PC-9 (cell line): Measurements from ENCODE around the gene EGFR. TPM values are rescaled to one million over a fixed set of nuclear protein-coding genes. Genes with fewer than 3 reads are reported as not detected.

ENCODE experiments used
- BruUV-seq: library from RNA; stranded (reverse); fragments of 400-500 nt; replicated peaks from 2 replicates; lab custom pipeline; 2021; lab: Mats Ljungman, UMichigan
- CTCF ChIA-PET: fragments of 300-600 bp; sonication (Branson Sonifier 250); formaldehyde crosslinking; loops from one replicate; lab custom pipeline; 2022; ENCODE audit warnings: antibody characterized with exemption; lab: Charles Lee
- POLR2A ChIA-PET: fragments of 300-600 bp; sonication (Branson Sonifier 250); formaldehyde crosslinking; loops from one replicate; lab custom pipeline; 2022; ENCODE audit warnings: antibody characterized with exemption; ENCODE audit not compliant: unreplicated experiment; lab: Charles Lee
- DNase-seq, 2 experiments: peaks; one replicate each; pipeline versions ENCODE4 v3.0.0 to v3.0.0-alpha.2; 2015 to 2022; ENCODE audit warnings: mixed read lengths in 1 of 2
- H2AFZ ChIP-seq: fragments of 200-600 bp; sonication (generic); 2 replicates; pipeline ENCODE4 v1.8.1; 2017; ENCODE audit warnings: antibody characterized with exemption
- H3F3A ChIP-seq: fragments of 200-600 bp; sonication (generic); 2 replicates; pipeline ENCODE4 v1.8.1; 2017; ENCODE audit warnings: antibody characterized with exemption, mild to moderate bottlenecking, low read depth; ENCODE audit not compliant: insufficient read depth
- H3K27ac ChIP-seq: fragments of 200-600 bp; sonication (generic); 2 replicates; pipeline ENCODE4 v1.6.1; 2016; ENCODE audit warnings: mixed run types
- H3K27me3 ChIP-seq: fragments of 200-600 bp; sonication (generic); 2 replicates; pipeline ENCODE4 v1.6.1; 2016; ENCODE audit warnings: low read depth, mixed run types; ENCODE audit not compliant: insufficient read depth
- H3K36me3 ChIP-seq: fragments of 200-600 bp; sonication (generic); 2 replicates; pipeline ENCODE4 v1.6.1; 2016; ENCODE audit warnings: low read depth, mixed run types
- H3K4me1 ChIP-seq: fragments of 200-600 bp; sonication (generic); replicated peaks from 2 replicates; pipeline ENCODE4 v1.6.1; 2016; ENCODE audit warnings: mixed run types; ENCODE audit not compliant: insufficient read depth
- H3K4me2 ChIP-seq: fragments of 200-600 bp; sonication (generic); 2 replicates; pipeline ENCODE4 v1.6.1; 2017; ENCODE audit warnings: mixed run types
- H3K4me3 ChIP-seq: fragments of 200-600 bp; sonication (generic); 2 replicates; pipeline ENCODE4 v1.6.1; 2016; ENCODE audit warnings: mixed run types
- H3K79me2 ChIP-seq: fragments of 200-600 bp; sonication (generic); 2 replicates; pipeline ENCODE4 v1.6.1; 2017; ENCODE audit warnings: low read depth, mixed run types
- H3K9me2 ChIP-seq: fragments of 200-600 bp; sonication (generic); 2 replicates; pipeline ENCODE4 v1.8.1; 2017; ENCODE audit warnings: mild to moderate bottlenecking; ENCODE audit not compliant: insufficient read depth
- H3K9me3 ChIP-seq: fragments of 200-600 bp; sonication (generic); 2 replicates; pipeline ENCODE4 v1.8.1; 2016; ENCODE audit warnings: low read depth; ENCODE audit not compliant: insufficient read depth
- H4K20me1 ChIP-seq: fragments of 200-600 bp; sonication (generic); 2 replicates; pipeline ENCODE4 v1.8.1; 2017; ENCODE audit not compliant: insufficient read depth
- CTCF ChIP-seq: fragments of 200-600 bp; sonication (generic); conservative IDR thresholded peaks from 2 replicates; pipeline ENCODE4 v1.6.1; 2017; ENCODE audit warnings: mixed run types, antibody characterized with exemption, mild to moderate bottlenecking, moderate library complexity
- EZH2 ChIP-seq: fragments of 200-600 bp; sonication (generic); IDR thresholded peaks from 2 replicates; pipeline ENCODE4 v1.8.0; 2017; ENCODE audit warnings: antibody characterized with exemption, low read depth
- intact Hi-C: fragments of 100-400 bp; cut with micrococcal nuclease; formaldehyde crosslinking; loops from one replicate; pipeline ENCODE4 v1.10.0; 2022; ENCODE audit not compliant: unreplicated experiment
- total RNA-seq: library from RNA; stranded (reverse); gene quantifications from 2 replicates; pipeline ENCODE4 v1.2.3, GENCODE V29; 2021

The EGFR gene
- total RNA-seq, 1 experiment from 2014 or later: 342 TPM

- intact Hi-C loops: no loop called here
- Histone ChIP-seq H3K36me3 (peaks cover 59% of the 10 kb centered on the region), H3K79me2 (peaks cover 91% of the 10 kb centered on the region), H3F3A (peaks cover 90% of the 10 kb centered on the region), H3K27me3 (no peaks in the 10 kb centered on the region), H3K9me3 (peaks cover 7% of the 10 kb centered on the region; the same call in 1 of the 2 replicates), H3K4me1 (peaks cover 53% of the 10 kb centered on the region), H3K9me2 (no peaks in the 10 kb centered on the region; the same call in 1 of the 2 replicates), H2AFZ (no peak overlapping the region), H3K4me3 (no peak overlapping the region), H4K20me1 (no peaks in the 10 kb centered on the region), H3K4me2 (no peak overlapping the region), H3K27ac (peak overlapping the region; percentile 92)
- DNase-seq: no peak
- ChIA-PET POLR2A (no interaction called here), CTCF (no interaction called here)
- no TSS peak for BruUV-seq
- TF ChIP-seq CTCF (no peak), EZH2 (no peak)
These were observed 116.6 kb downstream of the EGFR start for GRCh38 chr7:55135462-55135861.

DNA sequence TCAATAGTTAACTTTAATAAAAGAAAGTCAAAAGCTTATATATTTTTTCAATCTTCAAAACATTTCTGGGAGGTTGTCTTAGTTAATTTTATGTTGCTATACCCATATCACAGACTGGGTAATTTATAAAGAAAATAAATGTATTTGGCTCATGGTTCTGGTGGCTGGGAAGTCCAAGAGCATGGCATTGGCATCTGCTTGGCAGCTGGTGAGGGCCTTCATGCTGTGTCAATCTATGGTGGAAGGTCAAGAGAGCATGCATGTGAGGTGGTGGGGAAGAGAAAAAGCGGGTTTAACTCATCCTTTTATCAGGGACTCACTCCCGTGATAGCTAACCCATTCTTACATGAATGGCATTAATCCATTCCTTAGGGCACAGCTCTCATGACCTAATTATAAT is 119.8 kb downstream of the EGFR start:
- no peaks in the 10 kb centered on the region for H3K27me3 ChIP-seq
- H3K36me3 ChIP-seq: peaks cover 90% of the 10 kb centered on the region
- H3K9me3 ChIP-seq: peaks cover 7% of the 10 kb centered on the region; the same call in 1 of the 2 replicates
- H3F3A ChIP-seq: peaks cover 87% of the 10 kb centered on the region
- H3K9me2 ChIP-seq: no peaks in the 10 kb centered on the region; the same call in 1 of the 2 replicates
- H4K20me1 ChIP-seq: no peaks in the 10 kb centered on the region
- H3K4me1 ChIP-seq: peaks cover 24% of the 10 kb centered on the region
- TF ChIP-seq CTCF: no peak
- ChIA-PET CTCF (no interaction called here), POLR2A (no interaction called here)
- no peak for DNase-seq
- 0 out of 2 replicates have a peak overlapping the region, but pooled peaks have one; percentile 1 for H3K27ac ChIP-seq
- no peak overlapping the region for H3K4me3 ChIP-seq
- H3K79me2 ChIP-seq: peaks cover 99% of the 10 kb centered on the region
- H3K4me2 ChIP-seq: no peak overlapping the region
- no TSS peak for BruUV-seq
- intact Hi-C loops: no loop called here
- H2AFZ ChIP-seq: no peak overlapping the region

- Histone ChIP-seq H3F3A (peaks cover 78% of the 10 kb centered on the region), H4K20me1 (no peaks in the 10 kb centered on the region), H3K4me2 (no peak overlapping the region), H3K27me3 (no peaks in the 10 kb centered on the region), H3K9me3 (peaks cover 7% of the 10 kb centered on the region; the same call in 1 of the 2 replicates), H3K36me3 (peaks cover 93% of the 10 kb centered on the region), H3K79me2 (peaks cover 98% of the 10 kb centered on the region), H3K27ac (no peak overlapping the region), H2AFZ (no peak overlapping the region), H3K9me2 (no peaks in the 10 kb centered on the region; the same call in 1 of the 2 replicates), H3K4me1 (peaks cover 6% of the 10 kb centered on the region), H3K4me3 (no peak overlapping the region)
- POLR2A ChIA-PET: no interaction called here
- CTCF ChIA-PET: no interaction called here
- DNase-seq: no peak
- intact Hi-C loops: no loop called here
- TF ChIP-seq CTCF: no peak
- TF ChIP-seq EZH2: no peak
- BruUV-seq: no TSS peak
These were observed 121.6 kb downstream of the EGFR start for GRCh38 chr7:55140221-55140940.
